Stimulated activated CD4-positive, alpha-beta T cell treated with anti-CD3 and anti-CD28 coated beads, Interleukin-4, amount 100 ng/mL, for 4 hours (primary cell): ENCODE results near the gene ENTPD1.
"Not testable (repeated sequence)": the region's sequence is repeated elsewhere in the genome, so short reads cannot be mapped to it uniquely, and the experiment has no call there.

Experiments used
- DNase-seq, 2 experiments: peaks; one replicate each; pipeline ENCODE4 v3.0.0-alpha.2; 2020

Gene ENTPD1

GRCh38 chr10:95756041-95756761 is at the start of gene ENTPD1:
TSS of gene ENTPD1 (plus strand) at chr10:95756163. CDS start at chr10:95756240, 77 bp downstream.
- DNase-seq = no peak

GRCh38 chr10:95706573-95706972 is 49.4 kb upstream of the ENTPD1 start:
- no peak for DNase-seq

GRCh38 chr10:95706990-95707389 is 49.0 kb upstream of the ENTPD1 start:
- no peak for DNase-seq

GRCh38 chr10:95711492-95711891 is 44.5 kb upstream of the ENTPD1 start:
- no peak for DNase-seq

- DNase-seq = no peak
Observed at GRCh38 chr10:95716466-95716865, 39.5 kb upstream of the ENTPD1 start.

GRCh38 chr10:95716866-95717265 is 39.1 kb upstream of the ENTPD1 start:
- DNase-seq = no peak

- not testable (repeated sequence) for DNase-seq
Observed at GRCh38 chr10:95720745-95721144, 35.2 kb upstream of the ENTPD1 start.

GRCh38 chr10:95722496-95722895 is 33.5 kb upstream of the ENTPD1 start:
- DNase-seq = not testable (repeated sequence)

GRCh38 chr10:95728526-95728925 is 27.4 kb upstream of the ENTPD1 start:
- no peak for DNase-seq

- no peak for DNase-seq
Observed at GRCh38 chr10:95729323-95730055, 26.5 kb upstream of the ENTPD1 start.

GRCh38 chr10:95730233-95730632 is 25.7 kb upstream of the ENTPD1 start:
- DNase-seq = no peak

GRCh38 chr10:95732907-95733306 is 23.1 kb upstream of the ENTPD1 start:
- DNase-seq = not testable (repeated sequence)

GRCh38 chr10:95739056-95739455 is 16.9 kb upstream of the ENTPD1 start:
- DNase-seq = no peak

- DNase-seq = no peak
Observed at GRCh38 chr10:95741807-95742467, 14.0 kb upstream of the ENTPD1 start.

- no peak for DNase-seq
Observed at GRCh38 chr10:95742485-95742884, 13.5 kb upstream of the ENTPD1 start.

GRCh38 chr10:95742962-95743535 is 12.9 kb upstream of the ENTPD1 start:
- no peak for DNase-seq

GRCh38 chr10:95745501-95745900 is 10.5 kb upstream of the ENTPD1 start:
- no peak for DNase-seq

- no peak for DNase-seq
Observed at GRCh38 chr10:95748349-95748748, 7.6 kb upstream of the ENTPD1 start.

- no peak for DNase-seq
Observed at GRCh38 chr10:95755511-95756004, 405 bp upstream of the ENTPD1 start.

- DNase-seq = no peak
Observed at GRCh38 chr10:95756809-95757684, 1.1 kb downstream of the ENTPD1 start.

GRCh38 chr10:95758351-95759025 is 2.5 kb downstream of the ENTPD1 start:
- no peak for DNase-seq
